Measurements from ENCODE around the gene EXOSC10. TPM values are rescaled to one million over a fixed set of nuclear protein-coding genes. Genes with fewer than 3 reads are reported as not detected.

Gene EXOSC10
- polyA plus RNA-seq, 1 donor (not counting 4 experiments of a cell fraction or from before 2014, with no cell fraction given), result 61.2 TPM

- Histone ChIP-seq H3K36me3 (ENCODE audit: control insufficient read depth in 2 of 2, extremely low read depth in 1 of 2, insufficient read depth in 2 of 2, low read length in 2 of 2) (peaks cover 19 to 47% of the 10 kb centered on the region in 2 experiments), H3K4me1 (ENCODE audit: control insufficient read depth, extremely low read depth, insufficient read depth, low read length) (peaks cover 16% of the 10 kb centered on the region), H3K9ac (ENCODE audit: control insufficient read depth, extremely low read depth, insufficient read depth, low read length) (no peak overlapping the region), H3K4me3 (ENCODE audit: control insufficient read depth in 2 of 3, extremely low read depth in 1 of 3, insufficient read depth in 2 of 3, low read depth in 1 of 3, low read length in 3 of 3) (no peak overlapping the region), H2AFZ (ENCODE audit: control insufficient read depth, low read length) (no peak overlapping the region), H4K20me1 (ENCODE audit: control insufficient read depth, extremely low read depth, insufficient read depth, low read length) (peaks cover 7% of the 10 kb centered on the region), H3K9me3 (ENCODE audit: control insufficient read depth, low read depth, low read length) (no peaks in the 10 kb centered on the region), H3K27me3 (ENCODE audit: control insufficient read depth, extremely low read depth, insufficient read depth, low read length) (no peaks in the 10 kb centered on the region), H3K4me2 (ENCODE audit: control insufficient read depth, extremely low read depth, insufficient read depth, low read depth, low read length) (no peak overlapping the region), H3K27ac (ENCODE audit: control insufficient read depth, insufficient read depth, low read length) (no peak overlapping the region), H3K9me1 (ENCODE audit: control insufficient read depth, extremely low read depth, insufficient read depth, low read length) (peaks cover 3% of the 10 kb centered on the region), H3K79me2 (ENCODE audit: control insufficient read depth, insufficient read depth, low read length) (peaks cover 19% of the 10 kb centered on the region)
- FAIRE-seq (no peak), DNase-seq (ENCODE audit: low read depth, low spot score) (no peak)
- no peak for TF ChIP-seq CTCF (optimal IDR thresholded peaks at IDR 0.05 in 1 of 3, IDR thresholded peaks at IDR 0.05 in 1 of 3, conservative IDR thresholded peaks at IDR 0.05 in 1 of 3; ENCODE audit: extremely low read depth in 1 of 3, insufficient read depth in 2 of 3, low read length in 3 of 3)
- no peak for TF ChIP-seq EZH2 (IDR thresholded peaks at IDR 0.05; ENCODE audit: low read length)
- dilution Hi-C loops (cut with MboI; ENCODE audit: extremely low pct_ligation_motif_present, low sequenced_read_pairs), result no loop called here
Observed at GRCh38 chr1:11025618-11026017, 74.1 kb downstream of the EXOSC10 start.

- no peak for DNase-seq (ENCODE audit: low read depth, low spot score)
- dilution Hi-C loops (cut with MboI; ENCODE audit: extremely low pct_ligation_motif_present, low sequenced_read_pairs), result no loop called here
- Histone ChIP-seq H3K9me3 (ENCODE audit: control insufficient read depth, low read depth, low read length) (no peaks in the 10 kb centered on the region), H3K9ac (ENCODE audit: control insufficient read depth, extremely low read depth, insufficient read depth, low read length) (no peak overlapping the region), H2AFZ (ENCODE audit: control insufficient read depth, low read length) (no peak overlapping the region), H3K9me1 (ENCODE audit: control insufficient read depth, extremely low read depth, insufficient read depth, low read length) (peaks cover 3% of the 10 kb centered on the region), H4K20me1 (ENCODE audit: control insufficient read depth, extremely low read depth, insufficient read depth, low read length) (peaks cover 7% of the 10 kb centered on the region), H3K4me1 (ENCODE audit: control insufficient read depth, extremely low read depth, insufficient read depth, low read length) (peaks cover 16% of the 10 kb centered on the region), H3K4me3 (ENCODE audit: control insufficient read depth in 2 of 3, extremely low read depth in 1 of 3, insufficient read depth in 2 of 3, low read depth in 1 of 3, low read length in 3 of 3) (no peak overlapping the region), H3K4me2 (ENCODE audit: control insufficient read depth, extremely low read depth, insufficient read depth, low read depth, low read length) (no peak overlapping the region), H3K79me2 (ENCODE audit: control insufficient read depth, insufficient read depth, low read length) (peaks cover 22% of the 10 kb centered on the region), H3K27ac (ENCODE audit: control insufficient read depth, insufficient read depth, low read length) (no peak overlapping the region), H3K36me3 (ENCODE audit: control insufficient read depth in 2 of 2, extremely low read depth in 1 of 2, insufficient read depth in 2 of 2, low read length in 2 of 2) (peaks cover 22 to 50% of the 10 kb centered on the region in 2 experiments), H3K27me3 (ENCODE audit: control insufficient read depth, extremely low read depth, insufficient read depth, low read length) (no peaks in the 10 kb centered on the region)
- no peak for FAIRE-seq
- TF ChIP-seq CTCF (optimal IDR thresholded peaks at IDR 0.05 in 1 of 3, IDR thresholded peaks at IDR 0.05 in 1 of 3, conservative IDR thresholded peaks at IDR 0.05 in 1 of 3; ENCODE audit: extremely low read depth in 1 of 3, insufficient read depth in 2 of 3, low read length in 3 of 3) (no peak), EZH2 (IDR thresholded peaks at IDR 0.05; ENCODE audit: low read length) (no peak)
Observed at GRCh38 chr1:11024874-11025203, 74.8 kb downstream of the EXOSC10 start.

Measured in keratinocyte (primary cell).